ENCODE data around the gene FKBP11.
"Not testable (repeated sequence)": the region's sequence is repeated elsewhere in the genome, so short reads cannot be mapped to it uniquely, and the experiment has no call there.

Gene FKBP11

GRCh38 chr12:48954841-48955501 is 29.7 kb upstream of the FKBP11 start:
- no peak for DNase-seq

DNA sequence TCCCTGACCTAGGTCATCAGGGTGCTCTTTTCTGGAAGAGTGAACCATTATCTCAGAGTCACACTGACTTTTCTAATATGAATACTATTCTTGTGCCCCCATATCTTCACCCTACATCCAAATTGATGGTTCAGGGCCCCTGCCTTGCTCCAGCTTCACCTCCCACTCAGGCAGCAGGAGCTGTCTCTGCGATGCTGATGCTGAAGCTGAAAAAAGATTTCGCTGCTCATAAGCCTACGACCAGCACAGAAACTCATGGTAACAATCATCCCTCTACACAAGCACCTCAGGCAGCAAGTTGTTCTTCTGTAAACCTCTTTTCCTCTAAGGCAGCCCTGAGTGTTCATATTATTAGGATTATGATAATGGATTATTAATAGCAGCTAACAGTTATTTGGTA is 28.8 kb upstream of the FKBP11 start:
- DNase-seq: no peak

DNA sequence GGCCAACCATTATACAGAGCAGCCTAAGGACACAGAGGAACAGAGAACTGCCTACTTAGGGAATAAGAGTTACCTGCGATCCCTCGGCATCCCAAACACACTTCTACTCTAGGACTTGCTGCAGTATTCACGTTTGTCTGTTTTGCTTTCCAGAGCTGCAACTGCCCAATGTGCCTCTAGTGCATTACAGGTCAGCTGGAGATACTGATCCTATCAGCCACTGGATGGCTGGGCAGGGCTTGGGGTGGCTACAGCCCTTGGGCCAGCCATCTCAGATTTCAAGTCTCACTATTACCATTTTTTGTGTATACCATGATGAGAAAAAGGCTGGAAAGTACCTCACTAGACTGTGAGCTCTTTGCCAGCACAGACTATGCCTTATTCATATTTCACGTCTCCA is 27.4 kb upstream of the FKBP11 start:
- no peak for DNase-seq

DNA sequence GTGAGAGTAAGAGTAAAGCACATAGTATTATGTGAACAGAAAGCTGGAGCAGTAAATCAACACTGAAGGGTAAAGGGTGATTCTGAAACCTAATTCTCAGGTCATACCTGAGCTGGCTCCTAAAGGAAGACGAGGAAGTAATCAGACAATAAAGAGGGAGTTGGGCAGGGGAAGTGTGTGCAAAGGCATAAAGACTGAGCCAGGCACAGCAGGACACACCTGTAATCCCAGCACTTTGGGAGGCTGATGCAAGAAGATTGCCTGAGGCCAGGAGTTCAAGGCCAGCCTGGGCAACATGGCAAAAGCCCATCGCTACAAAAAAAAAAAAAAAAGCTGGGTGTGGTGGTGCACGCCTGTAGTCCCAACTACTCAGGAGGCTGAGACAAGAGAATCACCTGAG is 22.4 kb upstream of the FKBP11 start:
- no peak for DNase-seq

GRCh38 chr12:48946943-48947342 is 21.7 kb upstream of the FKBP11 start:
- DNase-seq: no peak

DNA sequence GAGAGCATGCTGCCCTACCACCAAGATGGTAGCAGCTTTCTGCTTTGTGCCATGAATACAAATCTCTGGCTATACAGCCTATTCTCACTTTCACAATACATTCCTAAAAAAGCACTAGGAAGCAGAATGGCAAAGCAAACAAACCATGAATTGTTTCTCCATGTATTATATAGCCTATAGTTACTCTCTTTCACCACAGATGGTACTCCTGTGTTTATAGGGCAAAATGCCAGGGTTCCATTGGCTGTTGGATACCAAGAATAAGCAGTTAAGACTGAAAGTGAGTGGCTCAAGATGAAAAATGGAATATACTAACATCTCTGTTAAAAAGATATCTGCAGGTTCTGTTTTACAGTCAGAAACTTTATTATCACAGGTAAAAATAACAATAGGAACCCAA is 20.9 kb upstream of the FKBP11 start:
- no peak for DNase-seq

DNA sequence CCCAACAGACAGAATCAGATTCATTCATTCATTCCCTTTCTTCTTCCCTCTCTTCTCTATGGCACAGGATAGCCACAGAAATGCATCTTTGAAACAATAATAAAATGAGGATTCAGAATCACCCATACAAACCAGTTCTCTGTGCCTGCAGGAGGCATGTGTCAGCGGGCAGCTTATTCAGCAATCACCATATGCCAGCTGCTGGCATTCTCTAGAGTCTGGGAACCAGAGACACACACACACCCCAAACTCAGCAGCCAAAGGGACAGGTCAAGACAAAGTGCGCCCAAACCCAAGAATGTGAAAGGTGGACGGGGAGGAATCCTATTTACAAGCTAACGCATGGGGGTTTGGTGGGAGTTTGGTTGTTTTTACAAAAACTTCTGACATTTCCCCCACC is 17.9 kb upstream of the FKBP11 start:
- DNase-seq: no peak

GRCh38 chr12:48940181-48940580 is 14.9 kb upstream of the FKBP11 start:
- DNase-seq: no peak

- no peak for DNase-seq
Measured at GRCh38 chr12:48938805-48939204, 13.5 kb upstream of the FKBP11 start.

- DNase-seq: no peak
Measured at GRCh38 chr12:48937170-48937569, 11.9 kb upstream of the FKBP11 start.

DNA sequence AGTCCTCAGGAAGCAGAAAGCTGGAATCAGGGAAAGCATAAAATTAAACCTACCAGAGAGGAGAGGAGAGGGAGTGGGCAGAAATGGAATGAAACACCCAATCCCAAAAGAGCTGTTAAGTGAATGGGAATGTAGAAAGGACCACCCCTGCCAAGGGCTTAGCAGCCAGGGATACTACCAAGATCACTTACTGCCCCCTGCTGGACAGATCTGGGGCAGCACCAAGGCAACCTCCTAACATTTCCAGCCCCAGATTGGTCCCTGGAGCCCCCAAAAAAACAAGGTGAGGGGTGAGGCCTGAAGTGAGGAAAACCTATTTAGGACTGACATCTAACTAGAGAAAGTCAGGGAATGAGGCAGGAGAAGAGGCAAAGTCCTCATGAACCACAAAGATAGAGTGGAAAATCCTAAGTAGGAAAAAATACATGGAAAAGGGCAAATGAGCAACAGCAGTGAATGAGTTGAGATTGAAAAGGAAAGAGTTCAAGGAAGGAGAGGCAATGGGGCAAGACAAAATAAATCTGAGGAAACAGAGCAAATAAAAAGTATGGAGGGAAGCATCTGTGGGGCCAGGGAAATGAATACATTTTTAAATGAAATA is 11.2 kb upstream of the FKBP11 start:
- DNase-seq: peak; percentile 88 to 90

- no peak for DNase-seq
Measured at GRCh38 chr12:48934312-48934706, 9.0 kb upstream of the FKBP11 start.

- DNase-seq: no peak
Measured at GRCh38 chr12:48933664-48934311, 8.5 kb upstream of the FKBP11 start.

- no peak for DNase-seq
Measured at GRCh38 chr12:48932878-48933277, 7.6 kb upstream of the FKBP11 start.

DNA sequence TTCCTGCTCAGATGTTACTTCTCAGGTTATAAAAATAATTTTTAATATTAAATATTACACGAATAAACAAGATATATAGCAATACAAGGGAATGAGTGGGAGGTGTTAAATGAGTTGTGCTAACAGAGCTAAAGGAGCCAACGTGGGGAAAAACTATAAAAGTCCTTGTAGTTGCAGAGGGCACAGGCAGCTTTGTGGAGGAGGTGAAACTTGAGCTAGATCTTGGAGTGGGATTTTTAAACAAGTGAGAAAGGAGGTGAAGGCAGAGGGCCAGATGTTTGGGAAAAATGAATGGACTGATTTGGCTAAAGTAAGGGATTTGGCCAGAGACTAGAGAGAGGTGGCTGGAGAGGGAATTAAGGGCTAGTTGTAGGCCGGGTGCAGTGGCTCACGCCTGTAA is 5.2 kb upstream of the FKBP11 start:
- no peak for DNase-seq

DNA sequence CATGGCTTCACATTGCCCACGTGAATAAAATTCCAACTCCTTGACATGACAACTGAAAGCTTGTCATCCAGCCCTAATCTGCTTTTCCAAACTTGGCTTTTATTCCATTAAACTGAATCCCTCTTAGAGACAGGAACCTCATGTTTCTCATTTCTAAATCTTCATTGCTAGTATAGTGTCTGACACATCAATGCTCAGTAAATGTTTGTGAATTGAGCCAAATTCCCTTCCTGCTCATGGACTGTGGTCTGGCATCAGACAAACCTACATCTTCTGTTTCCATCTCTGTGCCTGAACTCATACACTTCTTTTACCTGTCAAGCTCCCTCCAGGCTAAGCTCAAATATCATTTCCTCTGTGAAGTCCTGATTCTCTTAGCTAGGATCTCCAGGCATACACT is 4.3 kb upstream of the FKBP11 start:
- DNase-seq: no peak

GRCh38 chr12:48927261-48927660 is 2.0 kb upstream of the FKBP11 start:
- DNase-seq: no peak

- DNase-seq: peak; percentile 83 to 86
Measured at GRCh38 chr12:48924617-48925303, 532 bp downstream of the FKBP11 start.

- DNase-seq: no peak
Measured at GRCh38 chr12:48923117-48923516, 2.2 kb downstream of the FKBP11 start.

- DNase-seq: no peak
Measured at GRCh38 chr12:48917857-48918537, 7.3 kb downstream of the FKBP11 start.

- no peak for DNase-seq
Measured at GRCh38 chr12:48910196-48910595, 15.1 kb downstream of the FKBP11 start.

DNA sequence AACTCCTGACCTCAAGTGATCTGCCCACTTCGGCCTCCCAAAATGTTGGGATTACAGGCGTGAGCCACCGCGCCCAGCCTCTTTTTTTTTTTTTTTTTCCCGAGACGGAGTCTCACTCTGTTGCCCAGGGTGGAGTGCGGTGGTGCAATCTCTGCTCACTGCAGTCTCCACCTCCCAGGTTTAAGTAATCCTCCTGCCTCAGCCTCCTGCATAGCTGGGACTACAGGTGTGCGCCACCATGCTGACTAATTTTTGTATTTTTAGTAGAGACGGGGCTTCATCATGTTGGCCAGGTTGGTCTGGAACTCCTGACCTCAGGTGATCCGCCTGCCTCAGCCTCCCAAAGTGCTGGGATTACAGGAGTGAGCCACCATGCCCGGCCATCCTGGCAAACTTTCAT is 15.6 kb downstream of the FKBP11 start:
- DNase-seq: not testable (repeated sequence)

GRCh38 chr12:48907245-48907644 is 18.0 kb downstream of the FKBP11 start:
- DNase-seq: no peak

All from activated T-cell treated with anti-CD3 and anti-CD28 coated beads, Interleukin-2, amount 50 U/mL, for 48 hours (primary cell).